Liver (tissue), 3 donors: ENCODE measurements around the gene PTGES.

Source experiments
- EGR1 ChIP-seq, 2 donors: IDR thresholded peaks; 2 replicates each; pipeline ENCODE4 v1.6.1; 2016 to 2018; ENCODE audit warnings: antibody characterized with exemption in 2 of 2, low read depth in 2 of 2
- FOXA2 ChIP-seq: IDR thresholded peaks from 2 replicates; pipeline ENCODE4 v1.6.1; 2016; ENCODE audit warnings: antibody characterized with exemption
- GABPA ChIP-seq, 2 donors: IDR thresholded peaks in 1 of 2; conservative IDR thresholded peaks in 1 of 2; 2 replicates each; pipeline ENCODE4 v1.6.1; 2016; ENCODE audit warnings: antibody characterized with exemption in 2 of 2, mild to moderate bottlenecking in 1 of 2, moderate library complexity in 1 of 2
- HNF4G ChIP-seq: IDR thresholded peaks from 2 replicates; pipeline ENCODE4 v1.6.1; 2016; ENCODE audit warnings: antibody characterized with exemption
- JUND ChIP-seq, 2 donors: IDR thresholded peaks; 2 replicates each; pipeline ENCODE4 v1.6.1; 2016; ENCODE audit warnings: antibody characterized with exemption in 2 of 2
- RAD21 ChIP-seq, 2 donors: IDR thresholded peaks; 2 replicates each; pipeline ENCODE4 v1.6.1; 2016; ENCODE audit warnings: antibody characterized with exemption in 2 of 2, mild to moderate bottlenecking in 2 of 2
- RXRA ChIP-seq, 2 donors: IDR thresholded peaks; 2 replicates each; pipeline ENCODE4 v1.6.1; 2017 to 2018; ENCODE audit warnings: antibody characterized with exemption in 2 of 2, mild to moderate bottlenecking in 1 of 2
- TAF1 ChIP-seq: conservative IDR thresholded peaks from 2 replicates; pipeline ENCODE4 v1.6.1; 2016; ENCODE audit warnings: antibody characterized with exemption, mild to moderate bottlenecking
- YY1 ChIP-seq: IDR thresholded peaks from 2 replicates; pipeline ENCODE4 v1.6.1; 2016; ENCODE audit warnings: antibody characterized with exemption, mild to moderate bottlenecking
- TF ChIP-seq, protein P1 (sequence below): fragments of 150-350 bp; IDR thresholded peaks from 2 replicates; pipeline ENCODE4 v1.5.1; 2017; ENCODE audit warnings: improper control_type of control experiment, low read depth, low read length; ENCODE audit not compliant: missing input control
- TF ChIP-seq, protein P2 (sequence below): IDR thresholded peaks from 2 replicates; pipeline ENCODE4 v1.6.1; 2016; ENCODE audit warnings: antibody characterized with exemption
- TF ChIP-seq, protein P3 (sequence below): IDR thresholded peaks from 2 replicates; pipeline ENCODE4 v1.6.1; 2016; ENCODE audit warnings: antibody characterized with exemption, mild to moderate bottlenecking
- TF ChIP-seq, protein P4 (sequence below): IDR thresholded peaks from 2 replicates; pipeline ENCODE4 v1.6.1; 2016; ENCODE audit warnings: antibody characterized with exemption
- TF ChIP-seq, protein P5 (sequence below): IDR thresholded peaks from 2 replicates; pipeline ENCODE4 v1.6.1; 2016; ENCODE audit warnings: antibody characterized with exemption
- donor health status: healthy.
- donor health status: healthy.

DNA sequence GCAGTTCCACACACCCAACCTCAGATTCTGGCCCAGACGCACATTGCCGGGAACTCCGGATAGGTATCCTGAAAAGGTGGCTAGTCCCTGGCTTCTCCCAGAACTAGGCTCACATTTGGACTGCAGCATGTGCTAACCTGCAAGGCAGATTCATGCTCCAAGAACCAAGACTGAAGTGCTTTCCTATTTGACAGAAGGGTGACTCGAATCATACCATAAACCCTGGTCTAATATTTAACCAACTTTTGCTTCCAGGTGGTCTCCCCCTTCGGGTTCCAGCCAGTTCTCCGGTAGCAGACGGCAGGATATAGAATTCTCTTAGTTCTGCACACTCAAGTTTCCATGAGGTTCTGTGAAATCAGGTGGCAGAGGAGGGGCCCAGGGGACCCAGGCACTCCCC, 7.6 kb downstream of the PTGES start:
- TF ChIP-seq, protein P1, sequence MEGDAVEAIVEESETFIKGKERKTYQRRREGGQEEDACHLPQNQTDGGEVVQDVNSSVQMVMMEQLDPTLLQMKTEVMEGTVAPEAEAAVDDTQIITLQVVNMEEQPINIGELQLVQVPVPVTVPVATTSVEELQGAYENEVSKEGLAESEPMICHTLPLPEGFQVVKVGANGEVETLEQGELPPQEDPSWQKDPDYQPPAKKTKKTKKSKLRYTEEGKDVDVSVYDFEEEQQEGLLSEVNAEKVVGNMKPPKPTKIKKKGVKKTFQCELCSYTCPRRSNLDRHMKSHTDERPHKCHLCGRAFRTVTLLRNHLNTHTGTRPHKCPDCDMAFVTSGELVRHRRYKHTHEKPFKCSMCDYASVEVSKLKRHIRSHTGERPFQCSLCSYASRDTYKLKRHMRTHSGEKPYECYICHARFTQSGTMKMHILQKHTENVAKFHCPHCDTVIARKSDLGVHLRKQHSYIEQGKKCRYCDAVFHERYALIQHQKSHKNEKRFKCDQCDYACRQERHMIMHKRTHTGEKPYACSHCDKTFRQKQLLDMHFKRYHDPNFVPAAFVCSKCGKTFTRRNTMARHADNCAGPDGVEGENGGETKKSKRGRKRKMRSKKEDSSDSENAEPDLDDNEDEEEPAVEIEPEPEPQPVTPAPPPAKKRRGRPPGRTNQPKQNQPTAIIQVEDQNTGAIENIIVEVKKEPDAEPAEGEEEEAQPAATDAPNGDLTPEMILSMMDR: no peak
- TF ChIP-seq RAD21 (IDR thresholded peaks at IDR 0.05) (no peak), GABPA (IDR thresholded peaks at IDR 0.05 in 1 of 2, conservative IDR thresholded peaks at IDR 0.05 in 1 of 2) (no peak), TAF1 (no peak), JUND (IDR thresholded peaks at IDR 0.05) (no peak), EGR1 (IDR thresholded peaks at IDR 0.05; ENCODE audit: low read depth in 2 of 2) (no peak), HNF4G (no peak), YY1 (no peak), FOXA2 (no peak), RXRA (IDR thresholded peaks at IDR 0.05) (no peak)
- TF ChIP-seq, protein P2, sequence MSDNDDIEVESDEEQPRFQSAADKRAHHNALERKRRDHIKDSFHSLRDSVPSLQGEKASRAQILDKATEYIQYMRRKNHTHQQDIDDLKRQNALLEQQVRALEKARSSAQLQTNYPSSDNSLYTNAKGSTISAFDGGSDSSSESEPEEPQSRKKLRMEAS: no peak
- TF ChIP-seq, protein P3, sequence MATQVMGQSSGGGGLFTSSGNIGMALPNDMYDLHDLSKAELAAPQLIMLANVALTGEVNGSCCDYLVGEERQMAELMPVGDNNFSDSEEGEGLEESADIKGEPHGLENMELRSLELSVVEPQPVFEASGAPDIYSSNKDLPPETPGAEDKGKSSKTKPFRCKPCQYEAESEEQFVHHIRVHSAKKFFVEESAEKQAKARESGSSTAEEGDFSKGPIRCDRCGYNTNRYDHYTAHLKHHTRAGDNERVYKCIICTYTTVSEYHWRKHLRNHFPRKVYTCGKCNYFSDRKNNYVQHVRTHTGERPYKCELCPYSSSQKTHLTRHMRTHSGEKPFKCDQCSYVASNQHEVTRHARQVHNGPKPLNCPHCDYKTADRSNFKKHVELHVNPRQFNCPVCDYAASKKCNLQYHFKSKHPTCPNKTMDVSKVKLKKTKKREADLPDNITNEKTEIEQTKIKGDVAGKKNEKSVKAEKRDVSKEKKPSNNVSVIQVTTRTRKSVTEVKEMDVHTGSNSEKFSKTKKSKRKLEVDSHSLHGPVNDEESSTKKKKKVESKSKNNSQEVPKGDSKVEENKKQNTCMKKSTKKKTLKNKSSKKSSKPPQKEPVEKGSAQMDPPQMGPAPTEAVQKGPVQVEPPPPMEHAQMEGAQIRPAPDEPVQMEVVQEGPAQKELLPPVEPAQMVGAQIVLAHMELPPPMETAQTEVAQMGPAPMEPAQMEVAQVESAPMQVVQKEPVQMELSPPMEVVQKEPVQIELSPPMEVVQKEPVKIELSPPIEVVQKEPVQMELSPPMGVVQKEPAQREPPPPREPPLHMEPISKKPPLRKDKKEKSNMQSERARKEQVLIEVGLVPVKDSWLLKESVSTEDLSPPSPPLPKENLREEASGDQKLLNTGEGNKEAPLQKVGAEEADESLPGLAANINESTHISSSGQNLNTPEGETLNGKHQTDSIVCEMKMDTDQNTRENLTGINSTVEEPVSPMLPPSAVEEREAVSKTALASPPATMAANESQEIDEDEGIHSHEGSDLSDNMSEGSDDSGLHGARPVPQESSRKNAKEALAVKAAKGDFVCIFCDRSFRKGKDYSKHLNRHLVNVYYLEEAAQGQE: no peak
- TF ChIP-seq, protein P4, sequence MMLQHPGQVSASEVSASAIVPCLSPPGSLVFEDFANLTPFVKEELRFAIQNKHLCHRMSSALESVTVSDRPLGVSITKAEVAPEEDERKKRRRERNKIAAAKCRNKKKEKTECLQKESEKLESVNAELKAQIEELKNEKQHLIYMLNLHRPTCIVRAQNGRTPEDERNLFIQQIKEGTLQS: no peak
- TF ChIP-seq, protein P5, sequence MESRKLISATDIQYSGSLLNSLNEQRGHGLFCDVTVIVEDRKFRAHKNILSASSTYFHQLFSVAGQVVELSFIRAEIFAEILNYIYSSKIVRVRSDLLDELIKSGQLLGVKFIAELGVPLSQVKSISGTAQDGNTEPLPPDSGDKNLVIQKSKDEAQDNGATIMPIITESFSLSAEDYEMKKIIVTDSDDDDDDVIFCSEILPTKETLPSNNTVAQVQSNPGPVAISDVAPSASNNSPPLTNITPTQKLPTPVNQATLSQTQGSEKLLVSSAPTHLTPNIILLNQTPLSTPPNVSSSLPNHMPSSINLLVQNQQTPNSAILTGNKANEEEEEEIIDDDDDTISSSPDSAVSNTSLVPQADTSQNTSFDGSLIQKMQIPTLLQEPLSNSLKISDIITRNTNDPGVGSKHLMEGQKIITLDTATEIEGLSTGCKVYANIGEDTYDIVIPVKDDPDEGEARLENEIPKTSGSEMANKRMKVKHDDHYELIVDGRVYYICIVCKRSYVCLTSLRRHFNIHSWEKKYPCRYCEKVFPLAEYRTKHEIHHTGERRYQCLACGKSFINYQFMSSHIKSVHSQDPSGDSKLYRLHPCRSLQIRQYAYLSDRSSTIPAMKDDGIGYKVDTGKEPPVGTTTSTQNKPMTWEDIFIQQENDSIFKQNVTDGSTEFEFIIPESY: no peak
